ENCODE data around the gene POLG.

Gene POLG

GRCh38 chr15:89356634-89357298 lies 22.1 kb upstream of the POLG start:
- no peak for DNase-seq (ENCODE audit: low read depth)

- DNase-seq (ENCODE audit: low read depth), result no peak
Observed at GRCh38 chr15:89353991-89354390, 19.4 kb upstream of the POLG start.

- no peak for DNase-seq (ENCODE audit: low read depth)
Observed at GRCh38 chr15:89352476-89352875, 17.9 kb upstream of the POLG start.

GRCh38 chr15:89349206-89349558 lies 14.6 kb upstream of the POLG start:
- no peak for DNase-seq (ENCODE audit: low read depth)

- DNase-seq (ENCODE audit: low read depth), result no peak
Observed at GRCh38 chr15:89346516-89347231, 12.1 kb upstream of the POLG start.

GRCh38 chr15:89345248-89345647 lies 10.6 kb upstream of the POLG start:
- DNase-seq (ENCODE audit: low read depth), result no peak

GRCh38 chr15:89342840-89343239 lies 8.2 kb upstream of the POLG start:
- no peak for DNase-seq (ENCODE audit: low read depth)

GRCh38 chr15:89341316-89342005 lies 6.8 kb upstream of the POLG start:
- DNase-seq (ENCODE audit: low read depth), result no peak

GRCh38 chr15:89340573-89340972 lies 5.9 kb upstream of the POLG start:
- no peak for DNase-seq (ENCODE audit: low read depth)

GRCh38 chr15:89338036-89338435 lies 3.4 kb upstream of the POLG start:
- no peak for DNase-seq (ENCODE audit: low read depth)

GRCh38 chr15:89335298-89336041 lies 846 bp upstream of the POLG start:
- no peak for DNase-seq (ENCODE audit: low read depth)

GRCh38 chr15:89333959-89334509 lies 590 bp downstream of the POLG start:
- DNase-seq (ENCODE audit: low read depth), result no peak

GRCh38 chr15:89333011-89333860 lies 1.4 kb downstream of the POLG start:
- no peak for DNase-seq (ENCODE audit: low read depth)

GRCh38 chr15:89332446-89332845 lies 2.2 kb downstream of the POLG start:
- no peak for DNase-seq (ENCODE audit: low read depth)

- DNase-seq (ENCODE audit: low read depth), result no peak
Observed at GRCh38 chr15:89330881-89331595, 3.6 kb downstream of the POLG start.

- no peak for DNase-seq (ENCODE audit: low read depth)
Observed at GRCh38 chr15:89330119-89330518, 4.5 kb downstream of the POLG start.

GRCh38 chr15:89329329-89330084 lies 5.1 kb downstream of the POLG start:
- no peak for DNase-seq (ENCODE audit: low read depth)

GRCh38 chr15:89328398-89329254 lies 6.0 kb downstream of the POLG start:
- DNase-seq (ENCODE audit: low read depth), result no peak

GRCh38 chr15:89327113-89327512 lies 7.5 kb downstream of the POLG start:
- no peak for DNase-seq (ENCODE audit: low read depth)

All from stimulated activated CD8-positive, alpha-beta memory T cell treated with anti-CD3 and anti-CD28 coated beads, Interleukin-15, amount 100 ng/mL, for 1 hour (primary cell).